Body of pancreas (tissue), 4 donors: ENCODE data around the gene GDPD4. TPM values are rescaled to one million over a fixed set of nuclear protein-coding genes. Genes with fewer than 3 reads are reported as not detected.

ENCODE experiments used
- ATAC-seq: fragments of 150-250 bp; one replicate; pipeline ENCODE4 v1.9.1; 2016
- DNase-seq, 4 donors: peaks; one replicate each; pipeline ENCODE4 v3.0.0-alpha.2; 2019
- H3K27ac ChIP-seq, 4 donors: fragments of 200-600 bp; sonication (generic); 1 replicate in 3 of 4; 2 replicates in 1 of 4; pipeline versions ENCODE4 v1.5.1 to v1.6.1; 2016 to 2019; ENCODE audit warnings: mild to moderate bottlenecking in 1 of 4, mixed read lengths in 1 of 4, moderate library complexity in 1 of 4
- H3K27me3 ChIP-seq, 2 donors: fragments of 200-600 bp; sonication (generic); one replicate each; pipeline ENCODE4 v1.6.0; 2016; ENCODE audit warnings: mild to moderate bottlenecking in 1 of 2
- H3K36me3 ChIP-seq, 2 donors: fragments of 200-600 bp; sonication (generic); replicated peaks in 1 of 2; 2 replicates each; pipeline ENCODE4 v1.5.1; 2016; ENCODE audit warnings: low read depth in 2 of 2; ENCODE audit not compliant: insufficient read depth in 1 of 2
- H3K4me1 ChIP-seq: fragments of 200-600 bp; sonication (generic); one replicate; pipeline ENCODE4 v1.6.0; 2016
- H3K4me3 ChIP-seq, 2 donors: fragments of 200-600 bp; sonication (generic); 1 replicate in 1 of 2; 2 replicates in 1 of 2; pipeline ENCODE4 v1.5.1; 2016 to 2019
- H3K9me3 ChIP-seq, 3 donors: fragments of 200-600 bp; sonication (generic); 1 replicate in 2 of 3; 2 replicates in 1 of 3; pipeline ENCODE4 v1.5.1; 2016
- CTCF ChIP-seq, 7 experiments: fragments of 450-650 bp in 4 of 7; fragments of 200-600 bp in 3 of 7; sonication (generic) in 3 of 7; IDR thresholded peaks; one replicate each; pipeline ENCODE4 v1.5.1; 2016 to 2019; ENCODE audit warnings: antibody characterized with exemption in 7 of 7
- POLR2A ChIP-seq, 3 donors: fragments of 450-650 bp; IDR thresholded peaks; one replicate each; pipeline ENCODE4 v1.6.1; 2016; ENCODE audit warnings: antibody characterized with exemption in 3 of 3, mild to moderate bottlenecking in 2 of 3
- WGBS, 2 donors: methylation state at CpG; one replicate each; pipeline ENCODE4 v1.1.5; 2017; 5-methylcytosine and 5-hydroxymethylcytosine counted together
- intact Hi-C: fragments of 100-400 bp; cut with DNase I; formaldehyde crosslinking; loops from one replicate; pipeline ENCODE4 v1.15.1; 2023
- total RNA-seq, 2 donors: library from RNA; depleted of rRNA; stranded (reverse); fragments of >200 nt; gene quantifications; one replicate each; pipeline ENCODE4 v1.1.0, GENCODE V29; 2016

GDPD4 gene
- total RNA-seq, 2 donors from 2014 or later, result not detected

- Histone ChIP-seq H3K9me3 (no peaks in the 10 kb centered on the region), H3K4me3 (no peak overlapping the region), H3K27me3 (no peaks in the 10 kb centered on the region), H3K36me3 (no peaks in the 10 kb centered on the region), H3K4me1 (no peaks in the 10 kb centered on the region), H3K27ac (no peak overlapping the region)
- intact Hi-C loops, result no loop called here
- ATAC-seq (no peak), DNase-seq (no peak)
- 88 to 90% methylated on average over 9 of the region's 9 CpGs for WGBS, 2 donors
- no peak for TF ChIP-seq POLR2A (IDR thresholded peaks at IDR 0.05)
- TF ChIP-seq CTCF (IDR thresholded peaks at IDR 0.05), result no peak
Measured at GRCh38 chr11:77167111-77167626, 134.3 kb downstream of the GDPD4 start.

Other genes with a start within 250 kb of the GDPD4 start
- 10 to 100 TPM in 1 of 2 donors, 1 to 10 TPM in 1; 7.8 to 13.8 TPM for gene CAPN5, start 234.7 kb downstream of the GDPD4 start, total RNA-seq
- not detected for gene OMP, start 198.8 kb downstream of the GDPD4 start, total RNA-seq
- gene MYO7A, start 173.4 kb downstream of the GDPD4 start, total RNA-seq, result 10 to 100 TPM; 10.4 to 12.9 TPM
- gene PAK1, start 172.4 kb upstream of the GDPD4 start, total RNA-seq, result 10 to 100 TPM; 14.5 to 65.6 TPM